ENCODE data around the gene AP2B1. TPM values are rescaled to one million over a fixed set of nuclear protein-coding genes. Genes with fewer than 3 reads are reported as not detected.

The AP2B1 gene
- total and polyA plus RNA-seq, 12 donors: 23.4 to 167 (median 78.2) TPM

- peak overlapping the region in 1 of 4 donors; percentile 57 for H3K4me3 ChIP-seq
- intact Hi-C loops (cut with DNase I): loop anchor here in 1 of 2 donors (5.0 kb wide), 1 partner anchor 368 kb away; no protein-coding TSS in a partner anchor
- no peaks in the 10 kb centered on the region for H3K4me1 ChIP-seq (replicated peaks in 1 of 2)
- WGBS, 4 donors: 29 to 47% (median 41%) methylated on average over 8 of the region's 8 CpGs
- no peaks in the 10 kb centered on the region for H3K9me3 ChIP-seq (replicated peaks in 1 of 3)
- TF ChIP-seq CTCF (IDR thresholded peaks at IDR 0.05): no peak
- no peak for TF ChIP-seq POLR2A (IDR thresholded peaks at IDR 0.05)
- H3K27me3 ChIP-seq: no peaks in the 10 kb centered on the region
- no peaks in the 10 kb centered on the region for H3K36me3 ChIP-seq (replicated peaks in 1 of 2)
- peak in 5 of 7 donors; percentile 33 to 66 (median 45) for DNase-seq
- peak overlapping the region in 4 of 5 donors; percentile 43 to 86 (median 56) for H3K27ac ChIP-seq
These were observed 46.3 kb upstream of the AP2B1 start for GRCh38 chr17:35540589-35541404.

GRCh38 chr17:35541434-35541833 is 45.7 kb upstream of the AP2B1 start:
- H3K4me1 ChIP-seq (replicated peaks in 1 of 2): no peaks in the 10 kb centered on the region
- intact Hi-C loops (cut with DNase I): loop anchor here in 1 of 2 donors (5.0 kb wide), 1 partner anchor 369 kb away; no protein-coding TSS in a partner anchor
- no peaks in the 10 kb centered on the region for H3K27me3 ChIP-seq
- peak overlapping the region in 1 of 4 donors; percentile 57 for H3K4me3 ChIP-seq
- no peaks in the 10 kb centered on the region for H3K9me3 ChIP-seq (replicated peaks in 1 of 3)
- no peak for DNase-seq
- TF ChIP-seq CTCF (IDR thresholded peaks at IDR 0.05) (no peak), POLR2A (IDR thresholded peaks at IDR 0.05) (no peak)
- peak overlapping the region in 3 of 5 donors; percentile 50 to 86 (median 63) for H3K27ac ChIP-seq
- 35 to 44% (median 42%) methylated on average over 1 of the region's 1 CpG for WGBS, 4 donors
- no peaks in the 10 kb centered on the region for H3K36me3 ChIP-seq (replicated peaks in 1 of 2)

GRCh38 chr17:35542990-35543389 is 44.1 kb upstream of the AP2B1 start:
- no peaks in the 10 kb centered on the region for H3K4me1 ChIP-seq (replicated peaks in 1 of 2)
- intact Hi-C loops (cut with DNase I): loop anchor here in 1 of 2 donors (5.0 kb wide), 1 partner anchor 371 kb away; no protein-coding TSS in a partner anchor
- no peak overlapping the region for H3K27ac ChIP-seq
- no peaks in the 10 kb centered on the region for H3K9me3 ChIP-seq (replicated peaks in 1 of 3)
- no peak for DNase-seq
- H3K27me3 ChIP-seq: no peaks in the 10 kb centered on the region
- no peaks in the 10 kb centered on the region for H3K36me3 ChIP-seq (replicated peaks in 1 of 2)
- TF ChIP-seq CTCF (IDR thresholded peaks at IDR 0.05): no peak
- TF ChIP-seq POLR2A (IDR thresholded peaks at IDR 0.05): no peak
- no peak overlapping the region for H3K4me3 ChIP-seq

GRCh38 chr17:35543856-35544255 is 43.3 kb upstream of the AP2B1 start:
- Histone ChIP-seq H3K4me3 (no peak overlapping the region), H3K27me3 (no peaks in the 10 kb centered on the region), H3K4me1 (replicated peaks in 1 of 2) (no peaks in the 10 kb centered on the region), H3K36me3 (replicated peaks in 1 of 2) (no peaks in the 10 kb centered on the region), H3K27ac (no peak overlapping the region), H3K9me3 (replicated peaks in 1 of 3) (no peaks in the 10 kb centered on the region)
- 43 to 69% (median 54%) methylated on average over 1 of the region's 1 CpG for WGBS, 4 donors
- DNase-seq: no peak
- TF ChIP-seq POLR2A (IDR thresholded peaks at IDR 0.05): no peak
- no peak for TF ChIP-seq CTCF (IDR thresholded peaks at IDR 0.05)
- intact Hi-C loops (cut with DNase I): loop anchor here in 1 of 2 donors (5.0 kb wide), 1 partner anchor 372 kb away; no protein-coding TSS in a partner anchor

Data from adrenal gland (tissue), 12 donors.